OCI-LY3 (cell line): ENCODE results near the gene ATP8B3.

ENCODE experiments used
- H2AFZ ChIP-seq: fragments of 200-600, 300-600 bp; shearing (Covaris generic); 2 replicates; pipeline ENCODE4 v1.6.0; 2014; ENCODE audit warnings: antibody characterized with exemption, low read depth, low read length
- H3K27ac ChIP-seq: fragments of 200-600, 300-600 bp; sonication (generic); 2 replicates; pipeline ENCODE4 v1.5.1; 2014; ENCODE audit warnings: mild to moderate bottlenecking, low read length, moderate library complexity, mixed read lengths
- H3K27me3 ChIP-seq: fragments of 200-600, 300-600 bp; sonication (generic); 2 replicates; pipeline ENCODE4 v1.6.1; 2014; ENCODE audit warnings: low read depth, low read length, mixed read lengths
- H3K36me3 ChIP-seq: fragments of 200-600, 300-600 bp; sonication (generic); replicated peaks from 2 replicates; pipeline ENCODE3; 2014; ENCODE audit warnings: low read depth, low read length, mixed read lengths
- H3K4me1 ChIP-seq: fragments of 300-600, 200-600 bp; sonication (generic); 2 replicates; pipeline ENCODE4 v1.6.1; 2014; ENCODE audit warnings: low read length, mixed read lengths
- H3K4me2 ChIP-seq: fragments of 200-600, 300-600 bp; sonication (generic); 2 replicates; pipeline ENCODE4 v1.6.1; 2014; ENCODE audit warnings: low read length, mixed read lengths
- H3K4me3 ChIP-seq: fragments of 300-600, 200-600 bp; sonication (generic); 2 replicates; pipeline ENCODE4 v1.5.1; 2014; ENCODE audit warnings: antibody characterized with exemption, mild to moderate bottlenecking, low read length, moderate library complexity
- H3K79me2 ChIP-seq: fragments of 300-600, 200-600 bp; shearing (Covaris generic); 2 replicates; pipeline ENCODE4 v1.6.1; 2014; ENCODE audit warnings: mild to moderate bottlenecking, low read length, mixed read lengths
- H3K9ac ChIP-seq: fragments of 300-600, 200-600 bp; shearing (Covaris generic); 2 replicates; pipeline ENCODE4 v1.6.0; 2014; ENCODE audit warnings: mild to moderate bottlenecking, low read length, moderate library complexity
- H3K9me3 ChIP-seq: fragments of 200-600, 300-600 bp; shearing (Covaris generic); 2 replicates; pipeline ENCODE4 v1.6.1; 2014; ENCODE audit warnings: low read length, mixed read lengths; ENCODE audit not compliant: insufficient read depth
- H4K20me1 ChIP-seq: fragments of 200-600, 300-600 bp; sonication (generic); 2 replicates; pipeline ENCODE4 v1.6.1; 2016; ENCODE audit warnings: low read length, mixed read lengths; ENCODE audit not compliant: insufficient read depth
- CTCF ChIP-seq: fragments of 200-600, 300-600 bp; sonication (generic); IDR thresholded peaks from 2 replicates; pipeline ENCODE4 v1.5.1; 2014; ENCODE audit warnings: antibody characterized with exemption, low read length, low read depth
- EZH2phosphoT487 ChIP-seq: fragments of 200-600 bp; shearing (Covaris generic); IDR thresholded peaks from 2 replicates; pipeline ENCODE4 v1.6.1; 2018; ENCODE audit warnings: antibody characterized with exemption, mixed run types, low read depth

Gene ATP8B3

GRCh38 chr19:1796395-1797142 is 15.5 kb downstream of the ATP8B3 start:
- Histone ChIP-seq H3K79me2 (no peaks in the 10 kb centered on the region), H3K27ac (no peak overlapping the region), H3K4me1 (peaks cover 7% of the 10 kb centered on the region; the same call in 1 of the 2 replicates), H2AFZ (no peak overlapping the region), H3K36me3 (no peaks in the 10 kb centered on the region), H3K4me3 (no peak overlapping the region), H3K9ac (no peak overlapping the region), H3K27me3 (0 out of 2 replicates have a peak, but pooled peaks cover 5% of the 10 kb centered on the region), H4K20me1 (no peaks in the 10 kb centered on the region), H3K4me2 (no peak overlapping the region), H3K9me3 (no peaks in the 10 kb centered on the region)
- TF ChIP-seq EZH2phosphoT487 (no peak), CTCF (no peak)

DNA sequence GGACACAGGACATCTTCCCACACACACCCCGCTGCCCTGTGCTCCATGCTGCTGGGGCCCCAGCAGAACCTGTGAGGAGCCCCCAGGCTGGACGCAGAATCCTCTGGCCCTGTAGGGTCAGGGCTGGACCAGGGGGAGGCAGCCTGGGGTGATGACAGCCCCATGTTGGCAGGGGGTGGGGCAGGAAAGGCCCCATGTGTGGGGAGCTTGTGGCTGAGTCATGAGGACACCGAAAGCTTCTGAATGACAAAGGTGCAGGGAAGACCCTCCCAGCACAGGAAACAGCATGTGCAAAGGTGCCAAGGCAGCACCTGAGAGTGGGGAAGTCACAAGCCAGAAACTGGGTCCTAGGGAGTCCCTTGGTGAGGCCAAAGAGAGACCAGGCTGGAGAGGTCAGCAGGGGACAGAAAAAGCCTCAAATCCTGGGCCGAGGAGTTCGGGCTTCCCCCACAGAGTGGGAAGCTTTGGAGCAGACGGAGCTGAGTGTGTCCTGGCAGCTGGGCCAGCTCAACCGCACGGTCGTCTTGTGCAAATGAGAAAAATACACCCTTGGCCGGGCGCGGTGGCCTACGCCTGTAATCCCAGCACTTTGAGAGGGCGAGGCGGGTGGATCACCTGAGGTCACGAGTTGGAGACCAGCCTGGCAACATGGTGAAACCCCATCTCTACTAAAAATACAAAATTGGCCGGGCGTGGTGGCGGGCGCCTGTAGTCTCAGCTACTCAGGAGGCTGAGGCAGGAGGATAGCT is 17.5 kb downstream of the ATP8B3 start:
- H4K20me1 ChIP-seq: no peaks in the 10 kb centered on the region
- no peak overlapping the region for H3K9ac ChIP-seq
- TF ChIP-seq CTCF (no peak), EZH2phosphoT487 (no peak)
- H2AFZ ChIP-seq: no peak overlapping the region
- no peak overlapping the region for H3K4me2 ChIP-seq
- H3K27ac ChIP-seq: no peak overlapping the region
- H3K4me3 ChIP-seq: no peak overlapping the region
- peaks cover 7% of the 10 kb centered on the region; the same call in 1 of the 2 replicates for H3K4me1 ChIP-seq
- no peaks in the 10 kb centered on the region for H3K36me3 ChIP-seq
- H3K27me3 ChIP-seq: 0 out of 2 replicates have a peak, but pooled peaks cover 5% of the 10 kb centered on the region
- H3K9me3 ChIP-seq: no peaks in the 10 kb centered on the region
- H3K79me2 ChIP-seq: no peaks in the 10 kb centered on the region

DNA sequence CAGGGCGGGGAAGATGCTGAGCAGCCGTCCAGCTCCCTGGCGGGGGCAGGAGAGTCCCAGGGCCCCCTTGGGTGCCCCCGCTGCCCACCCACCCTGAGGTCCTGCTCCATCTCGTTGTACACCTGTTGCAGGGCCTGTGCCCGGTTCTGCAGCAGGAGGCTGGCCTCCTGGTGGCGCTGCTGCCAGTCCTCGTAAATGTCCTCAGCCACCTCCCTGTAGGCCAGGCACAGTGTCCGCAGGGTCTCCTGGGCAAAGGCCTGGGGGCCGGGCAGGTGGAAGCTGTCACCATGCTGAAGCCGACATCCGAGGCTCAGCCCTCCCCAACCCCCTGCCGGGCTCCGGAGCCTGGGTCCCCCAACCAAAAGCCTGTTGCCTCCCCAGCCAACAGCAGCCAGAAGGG is 20.2 kb downstream of the ATP8B3 start:
- H2AFZ ChIP-seq: no peak overlapping the region
- no peak overlapping the region for H3K27ac ChIP-seq
- TF ChIP-seq CTCF (peak; percentile 9; the same call in 1 of the 2 replicates), EZH2phosphoT487 (no peak)
- no peak overlapping the region for H3K4me2 ChIP-seq
- H3K4me1 ChIP-seq: peaks cover 7% of the 10 kb centered on the region; the same call in 1 of the 2 replicates
- no peaks in the 10 kb centered on the region for H3K9me3 ChIP-seq
- H3K79me2 ChIP-seq: no peaks in the 10 kb centered on the region
- H4K20me1 ChIP-seq: no peaks in the 10 kb centered on the region
- H3K36me3 ChIP-seq: no peaks in the 10 kb centered on the region
- 0 out of 2 replicates have a peak, but pooled peaks cover 5% of the 10 kb centered on the region for H3K27me3 ChIP-seq
- no peak overlapping the region for H3K9ac ChIP-seq
- H3K4me3 ChIP-seq: no peak overlapping the region
